HG03196 (cell line): ENCODE results near the gene SEC14L2.
"Not testable (repeated sequence)": the region's sequence is repeated elsewhere in the genome, so short reads cannot be mapped to it uniquely, and the experiment has no call there.

Experiments used
- ATAC-seq: cut with Tn5 transposase; IDR thresholded peaks from one replicate; pipeline ENCODE4 v1.9.1; 2021; ENCODE audit not compliant: unreplicated experiment

Gene SEC14L2

DNA sequence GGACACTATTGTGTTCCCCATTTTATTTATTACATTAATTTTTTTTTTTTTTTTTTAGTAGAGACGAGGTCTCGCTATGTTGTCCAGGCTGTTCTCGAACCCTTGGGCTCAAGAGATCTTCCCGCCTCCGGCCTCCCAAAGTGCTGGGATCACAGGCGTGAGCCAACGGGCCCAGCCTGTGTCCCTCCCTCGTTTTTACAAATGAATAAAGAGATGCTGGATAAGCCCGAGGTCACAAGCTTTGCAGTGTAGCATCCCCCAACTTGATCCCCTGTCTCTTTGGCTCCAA is 28.5 kb downstream of the SEC14L2 start:
- no peak for ATAC-seq

DNA sequence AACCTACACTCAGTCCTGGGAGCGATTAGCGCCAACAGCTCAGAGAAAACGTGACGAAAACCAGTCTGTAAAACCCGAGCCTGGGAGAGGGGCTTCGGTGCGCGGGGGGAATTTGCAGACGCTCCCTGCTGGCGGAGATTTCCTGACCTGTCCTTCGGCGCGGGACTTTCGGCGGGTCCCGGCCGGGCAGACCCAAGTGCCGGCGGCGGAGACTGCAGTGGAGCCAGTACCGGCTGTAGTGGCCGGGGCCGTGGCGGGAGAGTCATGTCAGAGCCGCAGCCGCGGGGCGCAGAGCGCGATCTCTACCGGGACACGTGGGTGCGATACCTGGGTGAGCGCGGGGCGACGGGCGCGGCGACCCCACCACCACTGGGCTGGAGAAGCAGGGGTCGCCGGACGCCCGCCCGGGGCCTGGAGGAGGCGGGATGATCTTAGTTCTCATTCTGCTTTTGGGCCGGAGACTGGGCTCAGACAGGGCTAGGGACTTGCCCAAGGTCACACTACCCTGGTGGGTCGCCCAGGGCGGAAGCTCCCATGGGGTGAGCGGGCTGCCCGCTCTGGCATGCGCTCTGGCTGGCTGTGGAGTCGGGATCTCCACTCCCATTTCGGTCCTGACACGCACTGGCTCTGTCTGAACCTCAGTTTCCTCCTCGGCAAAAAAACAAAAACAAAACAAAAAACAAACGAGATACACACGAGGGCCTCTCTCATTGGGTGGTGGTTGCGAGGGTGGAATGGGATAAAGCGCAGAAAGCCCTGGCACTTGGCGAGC is 29.0 kb downstream of the SEC14L2 start, which contains the start of gene MTFP1:
TSS of gene MTFP1 (plus strand) at position 153 of the 772 bp plus-strand sequence. CDS start at position 265, 112 bp downstream.
- ATAC-seq = no peak

DNA sequence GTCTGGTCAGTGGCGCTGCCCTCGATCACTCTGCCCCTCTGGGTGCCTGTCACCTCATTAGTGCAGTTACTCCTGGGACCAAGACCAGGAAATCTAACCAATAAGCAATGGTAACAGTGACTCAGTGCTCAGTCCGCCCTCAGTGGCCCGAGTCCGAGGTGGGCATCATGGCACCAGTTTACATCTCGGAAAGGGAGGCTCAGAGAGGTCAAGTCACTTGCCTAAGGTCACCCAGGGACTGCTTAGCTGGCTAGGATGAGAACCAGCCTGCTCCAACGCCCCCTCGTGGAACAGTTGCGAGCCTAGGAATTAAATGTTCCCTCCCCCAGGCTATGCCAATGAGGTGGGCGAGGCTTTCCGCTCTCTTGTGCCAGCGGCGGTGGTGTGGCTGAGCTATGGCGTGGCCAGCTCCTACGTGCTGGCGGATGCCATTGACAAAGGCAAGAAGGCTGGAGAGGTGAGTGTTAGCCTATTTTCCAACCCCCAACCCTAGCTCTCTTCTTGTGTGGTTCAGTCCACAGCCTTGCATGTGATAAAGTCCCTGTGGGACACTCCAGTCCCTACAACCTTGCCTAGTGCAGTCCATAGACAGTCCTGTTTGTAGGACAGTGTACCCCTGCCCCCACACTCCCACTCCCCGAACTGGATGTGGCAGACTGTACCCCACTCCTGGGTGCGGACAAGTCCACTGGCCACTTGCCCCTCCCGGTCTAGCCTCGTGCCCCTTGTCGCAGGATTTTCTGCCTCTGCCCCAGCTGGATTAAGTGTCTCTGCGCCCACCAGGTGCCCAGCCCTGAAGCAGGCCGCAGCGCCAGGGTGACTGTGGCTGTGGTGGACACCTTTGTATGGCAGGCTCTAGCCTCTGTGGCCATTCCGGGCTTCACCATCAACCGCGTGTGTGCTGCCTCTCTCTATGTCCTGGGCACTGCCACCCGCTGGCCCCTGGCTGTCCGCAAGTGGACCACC is 29.9 kb downstream of the SEC14L2 start:
- ATAC-seq = no peak

DNA sequence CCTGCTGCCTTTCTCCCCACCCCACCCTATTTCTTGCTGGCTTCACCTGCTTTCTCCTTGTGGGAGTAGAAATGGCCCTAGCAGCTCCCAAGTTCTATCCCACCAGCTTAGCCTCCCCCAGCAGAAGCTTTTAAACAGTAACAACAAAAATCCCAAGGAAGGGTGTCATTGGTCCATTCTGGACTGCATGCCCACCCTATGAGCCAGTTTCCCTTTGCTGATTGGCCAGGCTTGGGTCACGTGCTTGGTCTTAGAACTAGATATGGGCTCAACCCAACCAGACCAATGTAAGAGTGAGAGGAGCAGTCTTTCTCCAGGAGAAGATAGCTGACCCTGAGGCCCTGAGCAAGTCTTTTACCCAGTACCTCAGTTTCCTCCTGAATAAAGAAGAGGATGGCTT is 31.1 kb downstream of the SEC14L2 start:
- ATAC-seq = no peak

DNA sequence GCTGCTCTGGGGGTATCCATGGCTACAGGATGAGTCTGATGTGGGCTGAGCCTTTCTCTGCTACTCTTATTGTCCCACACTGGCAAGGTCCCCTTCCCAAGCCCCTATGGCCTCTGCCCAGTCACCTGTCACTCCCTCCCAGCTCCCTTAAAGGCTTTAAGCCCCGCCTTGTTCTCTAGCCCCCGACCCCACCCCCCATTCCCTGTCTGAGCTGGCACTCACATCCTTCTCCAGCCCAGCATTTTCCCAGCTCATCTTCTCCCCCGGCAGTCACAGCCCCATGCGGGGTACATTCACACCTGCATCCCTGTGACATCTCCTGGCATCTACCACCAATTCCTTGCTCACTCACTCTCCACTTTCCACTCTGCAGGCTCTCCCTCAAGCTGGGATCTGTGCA is 33.1 kb downstream of the SEC14L2 start:
- ATAC-seq = no peak

DNA sequence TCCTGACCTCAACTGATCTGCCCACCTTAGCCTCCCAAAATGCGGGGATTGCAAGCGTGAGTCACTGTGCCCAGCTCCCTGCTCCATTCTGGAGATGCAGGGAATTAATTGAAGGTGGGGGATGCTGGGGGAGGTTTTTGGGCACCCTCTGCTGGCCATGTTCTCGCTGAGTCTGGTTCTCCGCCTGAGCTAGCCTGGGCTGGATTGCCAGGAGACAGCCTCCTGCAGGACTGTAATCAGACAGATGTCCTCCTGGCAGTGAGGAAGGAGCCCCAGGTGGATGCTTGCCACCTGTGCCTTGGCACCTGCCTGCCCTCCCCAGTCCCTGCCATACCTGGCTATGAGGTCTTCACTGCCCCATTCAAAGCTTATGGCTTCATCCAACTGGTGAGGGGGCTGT is 34.1 kb downstream of the SEC14L2 start:
- ATAC-seq = no peak

DNA sequence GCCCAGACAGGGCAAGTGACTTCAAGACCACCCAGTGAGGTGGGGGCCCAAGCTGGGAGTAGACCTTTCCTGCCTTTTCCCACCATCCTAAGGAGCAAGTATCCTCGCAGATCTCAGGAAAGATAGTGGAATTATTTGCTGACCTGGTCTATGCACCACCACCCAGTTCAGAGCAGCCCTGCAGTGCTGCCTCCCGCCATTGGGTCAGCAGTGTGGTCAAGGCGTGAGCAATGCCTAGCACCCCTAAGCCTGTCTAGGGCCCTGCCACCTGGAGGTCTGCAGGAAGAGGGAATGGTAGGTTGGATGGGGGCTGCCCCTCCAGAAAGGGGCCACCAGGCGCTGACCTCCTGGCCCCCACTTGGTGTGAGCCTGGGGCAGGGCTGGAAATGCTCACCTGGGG is 35.3 kb downstream of the SEC14L2 start:
- ATAC-seq = no peak

DNA sequence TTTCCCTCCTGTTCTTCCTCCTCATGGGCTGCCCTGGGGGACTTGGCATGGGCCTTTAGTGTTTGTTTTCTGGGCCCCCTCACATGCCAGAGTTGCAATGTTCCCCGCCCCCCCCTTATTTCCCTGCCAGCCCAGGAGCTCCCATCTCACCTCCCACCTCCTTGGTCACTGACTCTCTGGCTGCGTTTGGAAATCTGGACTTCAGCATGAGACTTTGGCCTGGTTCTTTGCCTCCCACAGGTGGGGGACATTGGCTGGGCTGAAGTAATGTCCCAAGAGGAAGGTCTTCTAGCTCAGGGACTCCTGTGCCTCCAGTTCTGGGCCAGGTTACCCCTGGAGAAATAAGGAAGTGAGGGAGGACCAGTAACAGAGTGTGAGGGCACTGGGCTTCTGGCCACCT is 35.7 kb downstream of the SEC14L2 start:
- ATAC-seq = no peak

DNA sequence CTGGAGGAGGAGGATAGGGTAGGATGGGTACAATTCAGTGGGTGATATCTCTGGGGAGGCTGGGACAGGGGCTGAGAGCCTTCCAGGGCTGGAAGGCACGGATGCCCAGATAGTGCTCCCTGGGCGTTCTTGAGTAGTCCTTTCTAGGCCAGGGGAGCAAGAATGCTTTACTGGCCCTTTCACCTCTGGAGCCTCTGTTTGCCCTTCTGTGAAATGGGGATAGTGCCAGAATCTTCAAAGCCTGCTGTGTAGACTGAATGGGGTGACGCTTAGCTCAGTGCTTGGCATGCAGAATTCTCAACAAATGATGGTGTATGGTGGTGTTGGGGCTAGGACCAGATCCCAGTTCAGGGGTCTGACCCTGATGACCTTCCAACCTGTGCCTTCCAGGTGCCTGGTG is 36.4 kb downstream of the SEC14L2 start:
- no peak for ATAC-seq

DNA sequence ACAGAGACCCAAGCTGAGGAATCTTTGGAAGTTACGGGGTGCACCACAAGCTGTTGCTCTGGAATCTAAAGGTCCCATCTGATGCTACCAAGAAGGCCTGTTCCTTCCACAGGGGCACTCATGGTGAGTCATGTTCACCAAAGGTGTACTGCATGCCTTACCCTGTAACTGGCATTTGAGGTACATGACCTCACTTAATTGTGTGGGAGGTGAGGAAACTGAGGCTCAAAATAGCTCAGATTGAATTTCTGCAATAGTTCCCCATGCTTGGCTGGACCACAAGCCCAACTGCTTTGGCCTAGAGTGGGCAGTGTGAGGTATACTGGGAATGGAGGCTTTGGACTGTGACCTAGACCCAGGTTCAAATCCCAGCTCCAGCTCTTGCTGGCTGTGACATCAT is 37.0 kb downstream of the SEC14L2 start:
- no peak for ATAC-seq

DNA sequence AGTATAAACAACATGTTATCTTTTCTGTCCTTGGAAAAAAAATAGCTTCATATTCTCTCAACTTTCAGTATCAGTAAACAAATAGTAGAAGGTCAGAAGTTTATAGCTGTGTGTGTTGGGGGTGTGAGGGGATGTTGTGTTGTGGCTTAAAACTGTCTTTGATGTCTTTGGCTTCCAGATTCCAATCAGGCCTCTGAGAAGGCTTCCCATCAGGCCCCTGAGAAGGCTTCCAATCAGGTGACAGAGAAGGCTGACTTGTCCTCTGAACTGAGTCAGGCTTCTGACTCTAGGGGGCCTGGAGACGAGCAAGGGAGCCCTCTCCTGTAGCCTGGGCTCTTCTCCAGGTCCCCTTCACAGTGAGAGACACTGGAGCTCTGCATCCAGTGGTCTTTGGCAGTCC is 38.0 kb downstream of the SEC14L2 start:
- no peak for ATAC-seq

DNA sequence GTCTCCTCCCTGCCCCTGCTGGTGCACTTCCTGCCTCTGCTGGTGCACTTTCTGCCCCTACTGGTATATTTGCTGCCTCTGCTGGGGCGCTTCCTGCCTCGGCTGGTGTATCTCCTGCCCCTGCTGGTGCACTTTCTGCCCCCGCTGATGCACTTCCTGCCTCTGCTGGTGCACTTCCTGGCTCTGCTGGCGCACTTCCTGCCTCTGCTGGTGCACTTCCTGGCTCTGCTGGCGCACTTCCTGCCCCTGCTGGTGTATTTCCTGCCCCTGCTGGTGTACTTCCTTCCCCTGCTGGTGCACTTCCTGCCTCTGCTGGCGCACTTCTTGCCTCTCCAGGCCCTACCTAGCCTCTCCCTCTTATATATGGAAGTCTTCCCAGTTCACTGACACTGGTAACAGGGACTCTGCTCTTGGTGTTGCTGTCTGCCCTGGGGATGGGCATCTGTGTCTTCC is 38.9 kb downstream of the SEC14L2 start:
- no peak for ATAC-seq

DNA sequence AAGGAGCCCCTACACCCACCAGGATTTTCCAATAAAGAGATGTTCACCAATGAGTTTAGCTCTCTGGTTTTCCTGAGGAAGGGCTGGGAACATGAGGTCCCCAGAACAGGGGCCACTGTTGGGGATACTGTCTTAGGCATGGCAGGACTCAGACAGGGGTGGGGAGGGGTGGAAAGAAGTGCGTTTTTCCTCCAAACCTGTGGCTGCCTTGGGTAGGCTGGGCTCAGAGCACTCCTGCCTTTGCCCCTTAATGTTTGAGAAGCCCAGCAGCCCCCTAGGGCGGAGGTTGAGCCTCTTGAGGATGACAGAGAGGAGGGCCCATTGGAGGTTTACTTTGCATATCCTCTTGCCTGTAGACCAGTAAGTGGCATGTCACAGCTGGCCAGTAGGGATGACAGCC is 39.4 kb downstream of the SEC14L2 start:
- ATAC-seq = no peak

DNA sequence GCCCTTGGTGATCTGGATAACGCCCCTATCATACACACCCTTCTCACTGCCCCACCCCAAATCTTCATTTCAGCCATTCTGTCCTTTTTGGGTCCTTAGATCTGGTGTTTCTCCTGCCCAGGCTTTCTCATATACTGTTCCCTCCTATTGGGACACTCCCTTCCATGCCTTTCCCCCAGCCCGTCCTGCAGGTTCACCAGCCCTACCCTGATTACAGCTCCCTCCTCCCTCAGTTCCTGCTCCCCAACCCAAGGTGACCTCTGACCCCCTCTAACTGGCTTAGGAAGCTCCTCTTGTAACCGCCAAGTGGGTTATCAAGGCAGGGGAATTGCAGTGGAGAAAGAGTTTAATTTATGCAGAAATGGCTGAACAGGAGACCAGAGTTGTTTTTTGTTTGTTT is 41.7 kb downstream of the SEC14L2 start:
- ATAC-seq = no peak

DNA sequence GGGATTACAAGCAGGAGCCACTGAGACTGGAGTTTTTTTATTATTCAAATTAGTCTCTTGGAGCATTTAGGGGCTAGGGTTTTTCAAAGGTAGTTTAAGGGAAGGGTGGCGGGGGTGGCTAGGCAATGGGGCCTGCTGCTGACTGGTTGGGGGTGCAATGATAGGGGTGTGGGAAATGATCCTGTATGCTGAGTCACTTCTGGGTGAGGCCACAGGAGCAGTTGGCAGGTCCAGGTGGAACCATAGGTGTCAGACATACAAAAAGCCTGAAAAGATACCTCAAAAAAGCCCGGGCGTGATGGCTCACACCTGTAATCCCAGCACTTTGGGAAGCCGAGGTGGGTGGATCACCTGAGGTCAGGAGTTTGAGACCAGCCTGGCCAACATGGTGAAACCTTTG is 42.4 kb downstream of the SEC14L2 start:
- no peak for ATAC-seq

DNA sequence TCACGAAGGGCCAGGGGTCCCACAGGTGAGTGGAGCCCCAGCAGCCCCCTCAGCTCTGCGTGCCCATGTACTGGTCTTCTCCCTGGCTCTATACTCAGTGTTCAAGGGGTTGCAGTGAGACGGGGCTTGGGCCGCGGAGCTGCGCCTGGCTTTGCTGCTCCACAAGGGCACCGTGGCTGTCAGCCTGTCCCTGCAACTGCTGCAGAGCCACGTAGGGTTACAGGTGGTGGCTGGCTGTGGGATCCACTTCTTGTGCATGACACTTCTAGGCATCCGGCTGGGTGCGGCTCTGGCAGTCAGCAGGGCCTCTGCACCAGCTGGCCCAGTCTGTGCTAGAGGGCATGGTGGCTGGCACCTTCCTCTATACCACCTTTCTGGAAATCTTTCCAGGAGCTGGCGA is 43.0 kb downstream of the SEC14L2 start:
- ATAC-seq = no peak

DNA sequence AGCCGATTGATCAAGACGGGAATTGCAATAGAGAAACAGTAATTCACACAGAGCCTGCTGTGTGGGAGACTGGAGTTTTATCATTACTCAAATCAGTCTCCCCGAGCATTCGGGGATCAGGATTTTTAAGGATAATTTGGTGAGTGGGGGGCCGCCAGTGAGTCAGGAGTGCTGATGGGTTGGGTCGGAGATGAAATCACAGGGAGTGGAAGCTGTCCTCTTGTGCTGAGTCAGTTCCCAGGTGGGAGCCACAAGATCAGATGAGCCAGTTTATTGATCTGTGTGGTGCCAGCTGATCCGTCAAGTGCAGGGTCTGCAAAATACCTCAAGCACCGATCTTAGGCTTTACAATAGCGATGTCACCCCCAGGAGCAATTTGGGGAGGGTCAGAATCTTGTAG is 44.3 kb downstream of the SEC14L2 start:
- no peak for ATAC-seq

DNA sequence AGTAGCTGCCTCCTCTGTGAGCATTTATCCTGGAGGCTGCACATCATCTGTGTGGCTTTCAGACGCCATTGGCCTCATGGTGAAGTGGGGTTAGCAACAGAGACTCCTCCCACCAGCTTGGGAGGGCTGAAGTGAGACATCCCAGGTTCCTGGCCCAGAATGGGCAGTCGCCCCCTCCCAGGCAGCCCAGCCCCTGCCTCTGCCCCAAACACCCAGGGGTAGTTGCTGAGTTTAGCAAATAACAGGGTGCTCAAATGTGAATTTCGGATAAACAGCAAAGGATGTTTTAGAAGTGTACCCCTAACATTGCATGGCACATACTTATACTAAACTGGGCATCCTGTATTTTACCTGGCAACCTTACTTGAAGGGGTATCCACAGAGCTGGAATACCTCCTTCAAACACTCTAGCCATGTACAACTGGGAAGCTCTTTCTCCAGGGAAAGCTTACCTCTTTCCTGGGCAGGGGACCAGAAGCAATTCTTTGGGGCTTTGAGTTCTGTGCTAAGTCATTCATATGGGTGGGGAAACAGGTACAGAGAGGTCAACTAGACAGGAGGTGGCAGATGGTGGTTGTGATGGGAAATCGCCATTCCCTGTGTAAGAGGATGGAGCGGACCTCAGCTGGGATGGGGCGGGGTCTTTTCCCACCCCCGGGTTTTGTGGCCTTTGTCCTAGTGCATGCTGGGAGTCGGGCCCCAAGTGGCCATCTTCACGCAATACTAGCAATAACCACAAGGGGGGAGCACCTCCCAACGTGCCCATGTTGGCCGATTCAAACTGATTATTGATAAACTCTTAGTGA is 48.0 kb downstream of the SEC14L2 start:
- ATAC-seq = peak; percentile 37

DNA sequence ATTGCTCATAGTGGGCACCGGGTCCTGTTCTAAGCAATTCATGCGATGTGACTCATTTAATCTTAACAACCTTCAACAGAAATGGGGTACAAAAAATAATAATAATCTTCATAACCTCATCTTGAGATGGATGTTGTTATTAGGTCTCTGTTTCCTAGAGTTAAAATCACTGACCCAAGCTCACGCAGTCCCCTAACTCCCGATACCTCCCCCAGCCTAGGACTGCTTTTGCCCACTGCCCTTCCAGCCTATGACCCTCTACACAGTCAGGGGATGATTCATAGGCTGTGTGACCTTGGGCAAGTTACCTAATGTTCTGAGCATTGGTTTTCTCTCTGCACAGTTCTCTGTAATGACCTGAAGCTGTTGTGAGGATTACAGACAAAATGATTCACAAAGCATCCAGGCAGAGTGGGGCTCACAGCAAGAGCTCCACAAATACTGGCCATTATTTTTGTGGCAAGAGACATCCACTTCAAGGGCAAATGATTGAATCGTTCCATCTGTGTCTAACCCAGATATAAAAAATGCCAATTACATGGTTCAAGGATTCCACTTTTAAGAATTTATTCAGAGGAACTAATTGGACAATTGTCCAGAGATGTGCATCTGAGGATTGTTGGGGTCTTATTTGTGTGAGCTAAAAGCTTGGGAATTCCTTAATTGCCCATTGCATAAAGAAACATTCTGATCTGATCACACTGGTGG is 48.8 kb downstream of the SEC14L2 start:
- no peak for ATAC-seq

DNA sequence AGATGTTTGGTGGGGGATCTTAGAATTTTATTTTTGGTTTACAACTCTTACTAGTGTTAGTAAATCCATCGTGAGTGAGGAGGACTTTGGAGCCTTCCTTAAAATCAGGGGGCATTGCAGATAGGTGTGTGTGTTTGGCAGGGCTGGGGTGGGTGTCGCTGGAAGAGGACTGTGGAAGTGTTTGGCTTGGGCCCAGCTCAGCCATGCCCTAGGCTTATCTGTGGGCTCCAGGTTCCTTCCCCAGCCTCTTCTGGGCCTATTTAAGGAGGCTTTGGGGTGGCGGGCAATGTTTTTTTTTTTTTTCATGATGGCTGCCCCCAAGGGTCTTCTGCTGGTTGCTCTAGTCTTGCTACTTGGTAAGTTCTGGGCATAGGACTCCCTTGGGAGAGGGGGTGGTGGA is 50.8 kb downstream of the SEC14L2 start:
- ATAC-seq = no peak

DNA sequence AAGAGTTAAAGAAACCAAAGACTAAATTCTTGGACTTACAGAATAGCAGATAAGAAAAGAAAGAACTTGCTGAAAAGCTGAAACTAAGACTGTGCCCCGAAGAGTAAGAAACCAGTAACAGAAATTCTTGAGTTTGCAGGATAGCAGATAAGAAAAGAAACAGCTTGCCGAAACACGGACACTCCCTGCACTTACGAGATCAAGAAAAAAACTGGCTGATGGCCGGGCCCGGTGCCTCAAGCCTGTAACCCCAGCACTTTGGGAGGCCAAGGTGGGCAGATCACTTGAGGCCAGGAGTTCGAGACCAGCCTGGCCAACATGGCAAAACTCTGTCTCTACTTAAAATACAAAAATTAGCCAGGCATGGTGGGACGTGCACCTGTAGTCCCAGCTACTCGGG is 54.7 kb downstream of the SEC14L2 start:
- ATAC-seq = not testable (repeated sequence)
